HG03280 (cell line): ENCODE measurements around the gene TMEM98.
"Not testable (repeated sequence)": the region's sequence is repeated elsewhere in the genome, so short reads cannot be mapped to it uniquely, and the experiment has no call there.

Experiments
- ATAC-seq: cut with Tn5 transposase; IDR thresholded peaks from one replicate; pipeline ENCODE4 v1.9.1; 2021; ENCODE audit warnings: mild to moderate bottlenecking, moderate library complexity; ENCODE audit not compliant: unreplicated experiment

The TMEM98 gene

GRCh38 chr17:32914181-32914580, 13.8 kb upstream of the TMEM98 start:
- no peak for ATAC-seq

- ATAC-seq: no peak
These were observed 12.7 kb upstream of the TMEM98 start for GRCh38 chr17:32915245-32915644.

DNA sequence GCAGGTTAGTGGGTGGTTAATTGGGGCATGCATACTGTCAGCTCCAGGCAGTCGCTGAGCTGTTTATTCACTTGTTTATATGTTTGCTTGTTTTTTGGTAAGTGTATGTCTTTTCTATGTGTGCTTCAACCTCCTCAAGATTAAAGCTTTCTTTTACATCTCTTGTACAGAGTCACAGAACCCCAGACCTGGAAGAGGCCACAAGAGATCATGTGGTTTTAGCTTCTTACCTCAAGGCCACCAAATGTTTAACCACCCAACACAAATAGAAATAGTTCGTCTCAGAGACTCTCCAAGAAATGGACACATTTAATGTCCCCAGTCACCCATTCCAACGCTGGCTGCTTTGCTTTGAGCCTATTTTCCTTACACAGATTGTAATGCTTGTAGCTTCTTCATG, 11.8 kb upstream of the TMEM98 start:
- ATAC-seq: no peak

GRCh38 chr17:32917081-32917480, 10.9 kb upstream of the TMEM98 start:
- ATAC-seq: no peak

DNA sequence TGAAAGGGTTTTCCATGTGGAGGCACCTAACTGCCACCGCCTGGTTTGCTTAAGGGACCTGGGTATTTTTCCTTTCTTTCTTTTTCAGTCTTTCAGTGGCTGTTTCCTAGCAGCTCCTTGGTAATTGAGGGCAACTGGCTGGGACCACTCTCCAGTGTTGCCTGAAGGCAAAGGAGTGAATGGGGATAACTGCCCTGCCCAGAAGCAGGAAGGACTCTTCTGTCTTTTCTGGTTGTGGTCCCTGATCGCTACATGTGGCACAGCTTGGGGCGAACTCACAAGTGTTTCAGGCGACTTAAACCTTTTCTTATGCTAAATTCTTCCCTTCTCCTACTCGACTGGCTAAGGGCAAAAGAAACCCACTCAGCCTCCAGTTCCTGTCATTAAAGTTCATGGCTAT, 10.1 kb upstream of the TMEM98 start:
- no peak for ATAC-seq

GRCh38 chr17:32919876-32920275, 8.1 kb upstream of the TMEM98 start:
- ATAC-seq: not testable (repeated sequence)

DNA sequence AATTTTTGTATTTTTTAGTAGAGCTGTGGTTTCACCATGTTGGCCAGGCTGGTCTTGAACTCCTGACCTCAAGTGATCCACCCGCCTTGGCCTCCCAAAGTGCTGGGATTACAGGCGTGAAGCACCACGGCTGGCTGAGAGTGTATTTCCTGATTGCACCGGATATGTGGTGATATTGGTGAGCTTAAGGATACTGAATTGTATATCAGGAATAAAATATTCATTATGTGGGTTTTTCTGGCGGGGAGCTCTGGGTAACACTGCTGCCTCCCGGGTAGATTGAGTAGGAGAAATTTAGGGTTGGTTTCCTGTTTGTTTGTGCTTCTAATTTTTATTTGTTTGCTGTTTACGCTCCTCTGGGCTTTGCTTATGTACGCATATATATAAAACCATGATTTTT, 7.7 kb upstream of the TMEM98 start:
- ATAC-seq: no peak

- ATAC-seq: no peak
These were observed 6.9 kb upstream of the TMEM98 start for GRCh38 chr17:32921017-32921416.

DNA sequence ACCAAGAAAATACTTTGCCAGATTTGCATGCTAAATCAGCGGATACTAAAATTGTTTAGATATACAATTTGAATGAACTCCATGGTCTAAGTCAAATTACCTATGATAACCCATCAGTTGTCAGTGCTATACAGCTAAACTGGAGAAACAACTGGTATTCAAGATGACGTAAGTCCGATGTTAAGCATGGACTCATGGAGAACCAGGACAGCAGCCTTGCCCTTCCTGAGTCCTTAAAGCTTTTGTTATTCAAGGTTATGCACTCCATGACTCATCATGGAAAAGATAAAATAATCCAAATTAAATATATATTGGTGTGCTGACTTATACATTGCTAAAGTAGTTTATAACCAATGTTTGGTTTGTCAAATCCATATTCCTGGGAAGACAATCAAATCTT, 4.0 kb upstream of the TMEM98 start:
- not testable (repeated sequence) for ATAC-seq

- no peak for ATAC-seq
These were observed 1.8 kb upstream of the TMEM98 start for GRCh38 chr17:32926183-32926582.

DNA sequence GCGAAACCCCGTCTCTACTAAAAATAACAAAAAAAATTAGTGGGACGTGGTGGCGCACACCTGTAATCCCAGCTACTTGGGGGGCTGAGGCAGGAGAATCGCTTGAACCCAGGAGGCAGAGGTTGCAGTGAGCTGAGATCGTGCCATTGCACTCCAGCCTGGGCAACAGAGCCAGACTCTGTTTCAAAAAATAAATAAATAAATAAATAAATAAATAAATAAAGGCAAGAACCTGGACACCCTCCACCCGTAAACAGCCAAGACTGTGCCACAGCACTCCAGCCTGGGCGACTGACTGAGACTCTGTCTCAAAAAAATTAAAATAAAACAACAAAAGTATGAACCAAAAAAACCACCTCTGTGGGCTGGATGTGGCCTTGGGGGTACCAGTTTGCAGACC, 1.2 kb upstream of the TMEM98 start:
- ATAC-seq: not testable (repeated sequence)

DNA sequence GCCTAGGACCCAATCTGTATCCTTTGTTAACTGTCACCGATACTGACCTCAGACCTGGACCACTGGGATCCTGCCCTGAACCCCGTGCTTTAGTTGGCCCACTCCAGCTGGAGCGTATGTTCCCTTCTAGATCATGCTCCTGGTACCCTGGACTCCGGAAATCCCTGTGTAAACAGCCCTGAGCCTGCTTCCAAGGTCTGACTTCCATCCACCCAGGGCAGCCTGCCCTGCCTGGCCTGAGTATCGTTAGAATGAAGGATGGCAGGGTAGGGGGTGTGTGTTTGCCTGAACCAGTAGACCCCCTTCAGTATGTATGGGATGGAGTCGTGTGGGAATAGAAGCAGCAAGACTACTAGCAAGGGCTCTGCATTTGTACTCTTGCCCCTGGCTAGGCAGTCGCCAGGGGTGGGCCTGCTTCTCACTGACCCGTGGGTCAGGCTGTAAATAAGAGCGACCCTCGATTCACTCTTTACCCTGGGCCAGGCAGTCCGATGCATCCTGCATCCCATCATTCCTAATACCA, 691 bp upstream of the TMEM98 start:
- no peak for ATAC-seq

- ATAC-seq: no peak
These were observed 908 bp downstream of the TMEM98 start for GRCh38 chr17:32928586-32929535.

- ATAC-seq: no peak
These were observed 1.6 kb downstream of the TMEM98 start for GRCh38 chr17:32929588-32929987.

- ATAC-seq: no peak
These were observed 2.6 kb downstream of the TMEM98 start for GRCh38 chr17:32930512-32930911.

- ATAC-seq: no peak
These were observed 3.7 kb downstream of the TMEM98 start for GRCh38 chr17:32931686-32932085.

GRCh38 chr17:32933881-32934280, 5.9 kb downstream of the TMEM98 start:
- ATAC-seq: no peak

DNA sequence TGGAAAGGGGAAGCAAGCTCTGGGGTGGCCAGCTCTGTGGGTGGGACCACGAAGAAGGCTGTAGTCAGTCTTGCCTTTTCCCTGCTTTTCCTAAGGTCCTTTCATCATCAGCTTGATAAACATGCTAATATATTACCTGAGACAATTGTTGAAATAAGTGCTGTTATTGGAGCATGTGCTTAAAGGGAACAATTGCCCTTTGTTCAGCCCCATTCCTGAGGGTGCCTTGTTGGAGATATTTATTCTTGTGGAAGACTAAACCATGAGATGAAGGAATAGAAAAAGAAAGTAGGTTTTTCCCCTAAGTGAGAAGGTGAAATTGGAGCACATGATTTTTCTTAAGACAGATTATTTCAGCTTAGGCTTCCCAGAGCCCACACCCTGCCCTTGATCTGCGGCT, 7.8 kb downstream of the TMEM98 start:
- no peak for ATAC-seq

- ATAC-seq: no peak
These were observed 8.4 kb downstream of the TMEM98 start for GRCh38 chr17:32936186-32936893.

DNA sequence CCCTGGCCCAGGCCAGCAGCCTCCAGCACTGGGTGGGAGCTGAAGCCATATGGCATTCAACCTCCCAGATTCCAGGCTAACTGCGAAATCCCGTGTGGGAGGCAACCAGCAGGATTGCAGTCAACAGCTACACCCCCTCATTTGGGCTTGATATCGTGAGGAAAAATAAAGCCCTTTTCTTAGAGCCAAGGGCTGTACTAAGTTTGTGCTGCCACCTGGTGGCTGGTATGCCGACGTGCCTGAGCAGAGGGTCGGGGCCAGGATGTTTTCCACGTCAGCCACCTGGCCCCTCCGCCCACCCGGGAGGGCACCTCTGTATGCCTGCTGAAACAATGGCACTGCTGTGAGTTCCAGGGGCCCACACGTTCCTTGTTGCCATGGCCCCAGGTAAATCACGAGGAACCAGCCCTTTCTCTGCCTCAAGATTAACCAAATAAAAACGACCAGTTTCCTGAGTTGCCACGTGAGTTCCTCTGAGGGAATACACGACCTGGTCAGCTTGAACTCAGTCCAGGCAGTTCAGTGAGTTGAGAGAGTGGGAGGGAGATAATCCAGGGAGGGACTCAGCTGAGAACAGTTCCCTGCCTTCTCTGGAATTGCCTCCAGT, 9.0 kb downstream of the TMEM98 start:
- ATAC-seq: no peak

DNA sequence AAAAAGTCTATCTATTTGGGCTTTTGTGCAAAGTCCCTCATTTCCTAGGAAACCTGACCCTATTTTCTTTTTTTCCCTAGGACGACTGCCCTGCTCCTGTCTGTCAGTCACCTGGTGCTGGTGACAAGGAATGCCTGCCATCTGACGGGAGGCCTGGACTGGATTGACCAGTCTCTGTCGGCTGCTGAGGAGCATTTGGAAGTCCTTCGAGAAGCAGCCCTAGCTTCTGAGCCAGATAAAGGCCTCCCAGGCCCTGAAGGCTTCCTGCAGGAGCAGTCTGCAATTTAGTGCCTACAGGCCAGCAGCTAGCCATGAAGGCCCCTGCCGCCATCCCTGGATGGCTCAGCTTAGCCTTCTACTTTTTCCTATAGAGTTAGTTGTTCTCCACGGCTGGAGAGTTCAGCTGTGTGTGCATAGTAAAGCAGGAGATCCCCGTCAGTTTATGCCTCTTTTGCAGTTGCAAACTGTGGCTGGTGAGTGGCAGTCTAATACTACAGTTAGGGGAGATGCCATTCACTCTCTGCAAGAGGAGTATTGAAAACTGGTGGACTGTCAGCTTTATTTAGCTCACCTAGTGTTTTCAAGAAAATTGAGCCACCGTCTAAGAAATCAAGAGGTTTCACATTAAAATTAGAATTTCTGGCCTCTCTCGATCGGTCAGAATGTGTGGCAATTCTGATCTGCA, 12.9 kb downstream of the TMEM98 start:
- ATAC-seq: no peak
